Type B pancreatic cell (in vitro differentiated cells): ENCODE measurements around the gene KIF1C. TPM values are rescaled to one million over a fixed set of nuclear protein-coding genes. Genes with fewer than 3 reads are reported as not detected.
"Not testable (repeated sequence)": the region's sequence is repeated elsewhere in the genome, so short reads cannot be mapped to it uniquely, and the experiment has no call there.

Source experiments
- DNase-seq: peaks from one replicate; pipeline ENCODE4 v3.0.0; 2021; ENCODE audit warnings: mixed read lengths; ENCODE audit not compliant: unreplicated experiment; ENCODE audit errors: extremely low spot score
- H3K27ac Mint-ChIP-seq: 2 replicates; pipeline ENCODE4 v1.8.0; 2021; ENCODE audit warnings: mild to moderate bottlenecking, mixed read lengths
- H3K27me3 Mint-ChIP-seq: 2 replicates; pipeline ENCODE4 v1.8.0; 2021; ENCODE audit warnings: mixed read lengths
- H3K36me3 Mint-ChIP-seq: 2 replicates; pipeline ENCODE4 v1.8.0; 2021; ENCODE audit warnings: mixed read lengths
- H3K4me1 Mint-ChIP-seq: one replicate; pipeline ENCODE4 v1.8.0; 2021; ENCODE audit warnings: mixed read lengths; ENCODE audit not compliant: unreplicated experiment
- H3K4me3 Mint-ChIP-seq: 2 replicates; pipeline ENCODE4 v1.8.0; 2021; ENCODE audit warnings: mild to moderate bottlenecking, mixed read lengths
- H3K9me3 Mint-ChIP-seq: 2 replicates; pipeline ENCODE4 v1.8.0; 2021; ENCODE audit warnings: mixed read lengths
- CTCF ChIP-seq: fragments of 200-600 bp; sonication (generic); conservative IDR thresholded peaks from 2 replicates; pipeline ENCODE4 v1.5.0; 2021; ENCODE audit warnings: antibody characterized with exemption, mild to moderate bottlenecking
- total RNA-seq: library from RNA; stranded (reverse); gene quantifications from 2 replicates; pipeline ENCODE4 v1.2.1, GENCODE V29; 2021; ENCODE audit warnings: low replicate concordance

The KIF1C gene
- total RNA-seq, 1 donor from 2014 or later, result 102 TPM

GRCh38 chr17:5027299-5027698, 29.5 kb downstream of the KIF1C start:
- H3K4me3 Mint-ChIP-seq, result no peak overlapping the region
- H3K27me3 Mint-ChIP-seq, result peaks cover 22% of the 10 kb centered on the region
- H3K27ac Mint-ChIP-seq, result no peak overlapping the region

GRCh38 chr17:5027916-5028315, 30.2 kb downstream of the KIF1C start:
- DNase-seq, result no peak
- Mint-ChIP-seq H3K4me3 (no peak overlapping the region), H3K27me3 (peaks cover 22% of the 10 kb centered on the region), H3K9me3 (no peaks in the 10 kb centered on the region), H3K36me3 (peaks cover 5% of the 10 kb centered on the region), H3K27ac (no peak overlapping the region), H3K4me1 (peaks cover 4% of the 10 kb centered on the region)
- TF ChIP-seq CTCF, result no peak

More at GRCh38 chr17:5027299-5027698, 29.5 kb downstream of the KIF1C start:
- no peak for DNase-seq
- H3K36me3 Mint-ChIP-seq, result peaks cover 5% of the 10 kb centered on the region
- peaks cover 4% of the 10 kb centered on the region for H3K4me1 Mint-ChIP-seq
- H3K9me3 Mint-ChIP-seq, result no peaks in the 10 kb centered on the region
- no peak for TF ChIP-seq CTCF

GRCh38 chr17:5030168-5030567, 32.4 kb downstream of the KIF1C start:
- not testable (repeated sequence) for DNase-seq, H3K4me1 Mint-ChIP-seq, H3K9me3 Mint-ChIP-seq, H3K27ac Mint-ChIP-seq, H3K4me3 Mint-ChIP-seq, H3K36me3 Mint-ChIP-seq
- H3K27me3 Mint-ChIP-seq, result peaks cover 35% of the 10 kb centered on the region

GRCh38 chr17:5031365-5032082, 33.8 kb downstream of the KIF1C start:
- peak; percentile 86 for DNase-seq
- peak; percentile 83 for TF ChIP-seq CTCF
- H3K4me3 Mint-ChIP-seq, result peak overlapping the region; percentile 85
- no peaks in the 10 kb centered on the region for H3K9me3 Mint-ChIP-seq
- peaks cover 4% of the 10 kb centered on the region for H3K4me1 Mint-ChIP-seq
- H3K27ac Mint-ChIP-seq, result peak overlapping the region; percentile 43
- no peaks in the 10 kb centered on the region for H3K36me3 Mint-ChIP-seq
- H3K27me3 Mint-ChIP-seq, result peaks cover 35% of the 10 kb centered on the region

- H3K9me3 Mint-ChIP-seq, result no peaks in the 10 kb centered on the region
Observed at GRCh38 chr17:5032865-5033264, 35.1 kb downstream of the KIF1C start.

More at GRCh38 chr17:5032865-5033264, 35.1 kb downstream of the KIF1C start:
- no peaks in the 10 kb centered on the region for H3K36me3 Mint-ChIP-seq
- DNase-seq, result no peak
- TF ChIP-seq CTCF, result no peak
- H3K27me3 Mint-ChIP-seq, result peaks cover 35% of the 10 kb centered on the region
- no peak overlapping the region for H3K27ac Mint-ChIP-seq
- peaks cover 4% of the 10 kb centered on the region for H3K4me1 Mint-ChIP-seq
- H3K4me3 Mint-ChIP-seq, result no peak overlapping the region
